Hepatocyte (in vitro differentiated cells): Measurements from ENCODE around the gene SH3YL1. TPM values are rescaled to one million over a fixed set of nuclear protein-coding genes. Genes with fewer than 3 reads are reported as not detected.

Experiments
- DNase-seq: peaks from one replicate; pipeline ENCODE4 v3.0.0-alpha.2; 2016; ENCODE audit warnings: low spot score
- H2AFZ ChIP-seq: fragments of 200-600 bp; sonication (generic); 2 replicates; pipeline ENCODE4 v1.6.0; 2016; ENCODE audit warnings: antibody characterized with exemption, mild to moderate bottlenecking
- H3K27ac ChIP-seq: fragments of 200-600 bp; sonication (generic); 2 replicates; pipeline ENCODE4 v1.5.1; 2016; ENCODE audit warnings: mild to moderate bottlenecking
- H3K27me3 ChIP-seq: fragments of 200-600 bp; sonication (generic); 2 replicates; pipeline ENCODE4 v1.6.1; 2016
- H3K36me3 ChIP-seq: fragments of 200-600 bp; sonication (generic); replicated peaks from 2 replicates; pipeline ENCODE4 v1.5.1; 2016; ENCODE audit warnings: low read depth; ENCODE audit not compliant: insufficient read depth
- H3K4me1 ChIP-seq: fragments of 200-600 bp; sonication (generic); 2 replicates; pipeline ENCODE4 v1.5.1; 2016; ENCODE audit warnings: mild to moderate bottlenecking, moderate library complexity; ENCODE audit not compliant: insufficient read depth
- H3K4me2 ChIP-seq: fragments of 200-600 bp; sonication (generic); 2 replicates; pipeline ENCODE4 v1.6.0; 2016
- H3K4me3 ChIP-seq: fragments of 200-600 bp; sonication (generic); 2 replicates; pipeline ENCODE4 v1.5.1; 2016; ENCODE audit warnings: mild to moderate bottlenecking
- H3K79me2 ChIP-seq: fragments of 200-600 bp; sonication (generic); 2 replicates; pipeline ENCODE4 v1.6.0; 2017; ENCODE audit warnings: mild to moderate bottlenecking
- H3K9me2 ChIP-seq: fragments of 200-600 bp; sonication (generic); replicated peaks from 2 replicates; pipeline ENCODE4 v1.6.0; 2017; ENCODE audit warnings: mild to moderate bottlenecking; ENCODE audit not compliant: insufficient read depth
- H3K9me3 ChIP-seq: fragments of 200-600 bp; sonication (generic); 2 replicates; pipeline ENCODE4 v1.5.1; 2016; ENCODE audit warnings: low read depth, mild to moderate bottlenecking
- H4K20me1 ChIP-seq: fragments of 200-600 bp; sonication (generic); 2 replicates; pipeline ENCODE4 v1.6.0; 2016; ENCODE audit warnings: mild to moderate bottlenecking; ENCODE audit not compliant: insufficient read depth, poor library complexity, severe bottlenecking
- CTCF ChIP-seq: fragments of 200-600 bp; sonication (generic); IDR thresholded peaks from 2 replicates; pipeline ENCODE4 v1.5.1; 2016; ENCODE audit warnings: antibody characterized with exemption, mild to moderate bottlenecking; ENCODE audit not compliant: poor library complexity
- EZH2 ChIP-seq: fragments of 200-600 bp; sonication (generic); IDR thresholded peaks from 2 replicates; pipeline ENCODE4 v1.6.1; 2016; ENCODE audit warnings: antibody characterized with exemption, mild to moderate bottlenecking, borderline replicate concordance
- EZH2phosphoT487 ChIP-seq: fragments of 200-600 bp; sonication (generic); IDR thresholded peaks from one replicate; pipeline ENCODE4 v1.6.1; 2018; ENCODE audit warnings: antibody characterized with exemption, mild to moderate bottlenecking, low read depth, moderate library complexity; ENCODE audit not compliant: unreplicated experiment, severe bottlenecking
- WGBS: methylation state at CpG from one replicate; pipeline ENCODE4 v1.1.6; 2016; ENCODE audit warnings: low lambda C conversion rate; ENCODE audit errors: missing lambda C conversion rate; 5-methylcytosine and 5-hydroxymethylcytosine counted together
- polyA plus RNA-seq: library from polyadenylated mRNA; unstranded; fragments of >200 nt; fragmentation: Nextera tagmentation; extraction: Ambion mirVana; gene quantifications from 2 replicates; pipeline ENCODE4 v1.2.1, GENCODE V29; 2016
- total RNA-seq: library from RNA; depleted of rRNA; stranded (reverse); fragments of >200 nt; gene quantifications from 2 replicates; pipeline ENCODE4 v1.2.3, GENCODE V29; 2014

The SH3YL1 gene
- total and polyA plus RNA-seq, 2 experiments from 2014 or later = 36.3 to 99.8 TPM

GRCh38 chr2:231521-232185 is 32.2 kb downstream of the SH3YL1 start:
- Histone ChIP-seq H3K9me2 (no peaks in the 10 kb centered on the region), H3K4me3 (no peak overlapping the region), H4K20me1 (no peaks in the 10 kb centered on the region), H3K36me3 (no peaks in the 10 kb centered on the region), H3K4me1 (no peaks in the 10 kb centered on the region), H3K4me2 (no peak overlapping the region), H3K9me3 (no peaks in the 10 kb centered on the region), H3K27me3 (no peaks in the 10 kb centered on the region), H3K27ac (peak overlapping the region; percentile 40), H3K79me2 (no peaks in the 10 kb centered on the region), H2AFZ (no peak overlapping the region)
- TF ChIP-seq EZH2phosphoT487 (no peak), CTCF (no peak), EZH2 (no peak)
- no peak for DNase-seq
- 78% methylated on average over 9 of the region's 9 CpGs for WGBS

GRCh38 chr2:228518-229278 is 35.1 kb downstream of the SH3YL1 start:
- no peaks in the 10 kb centered on the region for H3K79me2 ChIP-seq
- no peaks in the 10 kb centered on the region for H3K4me1 ChIP-seq
- H3K4me3 ChIP-seq = no peak overlapping the region
- WGBS = 94% methylated on average over 8 of the region's 8 CpGs
- H3K4me2 ChIP-seq = no peak overlapping the region
- H3K36me3 ChIP-seq = no peaks in the 10 kb centered on the region
- no peaks in the 10 kb centered on the region for H3K9me3 ChIP-seq
- no peak for DNase-seq
- no peaks in the 10 kb centered on the region for H3K27me3 ChIP-seq
- H4K20me1 ChIP-seq = no peaks in the 10 kb centered on the region
- no peaks in the 10 kb centered on the region for H3K9me2 ChIP-seq
- H2AFZ ChIP-seq = no peak overlapping the region
- TF ChIP-seq CTCF (no peak), EZH2 (no peak), EZH2phosphoT487 (no peak)
- no peak overlapping the region for H3K27ac ChIP-seq

GRCh38 chr2:228115-228514 is 35.7 kb downstream of the SH3YL1 start:
- H3K4me3 ChIP-seq = no peak overlapping the region
- H3K4me1 ChIP-seq = no peaks in the 10 kb centered on the region
- no peak overlapping the region for H2AFZ ChIP-seq
- 90% methylated on average over 9 of the region's 9 CpGs for WGBS
- H3K9me2 ChIP-seq = no peaks in the 10 kb centered on the region
- no peaks in the 10 kb centered on the region for H3K9me3 ChIP-seq
- no peaks in the 10 kb centered on the region for H3K27me3 ChIP-seq
- TF ChIP-seq EZH2phosphoT487 (no peak), EZH2 (no peak), CTCF (no peak)
- H3K79me2 ChIP-seq = no peaks in the 10 kb centered on the region
- H3K27ac ChIP-seq = no peak overlapping the region
- no peaks in the 10 kb centered on the region for H4K20me1 ChIP-seq
- no peak for DNase-seq
- no peaks in the 10 kb centered on the region for H3K36me3 ChIP-seq
- H3K4me2 ChIP-seq = no peak overlapping the region
